Measurements from ENCODE around the gene SNX5.

SNX5 gene

GRCh38 chr20:17968366-17969277 lies at the start of gene SNX5, which contains the start of gene MGME1:
TSS of gene SNX5 (minus strand) at chr20:17968794. CDS start at chr20:17968425, 369 bp downstream.
TSS of gene MGME1 (plus strand) at chr20:17969018. CDS start at chr20:17969860, 842 bp downstream.
- DNase-seq = peak; percentile 95

- DNase-seq = no peak
These were observed 49.5 kb upstream of the SNX5 start for GRCh38 chr20:18018100-18018499.

- no peak for DNase-seq
These were observed 48.2 kb upstream of the SNX5 start for GRCh38 chr20:18016772-18017171.

- DNase-seq = no peak
These were observed 45.8 kb upstream of the SNX5 start for GRCh38 chr20:18014411-18014810.

- DNase-seq = no peak
These were observed 44.3 kb upstream of the SNX5 start for GRCh38 chr20:18012901-18013300.

- no peak for DNase-seq
These were observed 43.5 kb upstream of the SNX5 start for GRCh38 chr20:18011951-18012645.

- no peak for DNase-seq
These were observed 42.9 kb upstream of the SNX5 start for GRCh38 chr20:18011482-18011881.

GRCh38 chr20:18009116-18009515 lies 40.5 kb upstream of the SNX5 start:
- DNase-seq = no peak

- DNase-seq = no peak
These were observed 39.1 kb upstream of the SNX5 start for GRCh38 chr20:18007534-18008292.

GRCh38 chr20:18006684-18007083 lies 38.1 kb upstream of the SNX5 start:
- DNase-seq = no peak

GRCh38 chr20:18005990-18006364 lies 37.4 kb upstream of the SNX5 start:
- no peak for DNase-seq

- no peak for DNase-seq
These were observed 36.8 kb upstream of the SNX5 start for GRCh38 chr20:18005170-18005989.

GRCh38 chr20:18004384-18005031 lies 35.9 kb upstream of the SNX5 start:
- no peak for DNase-seq

GRCh38 chr20:18003897-18004296 lies 35.3 kb upstream of the SNX5 start:
- DNase-seq = no peak

GRCh38 chr20:18001131-18001921 lies 32.7 kb upstream of the SNX5 start:
- no peak for DNase-seq

- DNase-seq = no peak
These were observed 31.0 kb upstream of the SNX5 start for GRCh38 chr20:17999566-17999965.

GRCh38 chr20:17998446-17998845 lies 29.9 kb upstream of the SNX5 start:
- no peak for DNase-seq

- DNase-seq = peak; percentile 49
These were observed 27.6 kb upstream of the SNX5 start for GRCh38 chr20:17995967-17996819.

- no peak for DNase-seq
These were observed 25.0 kb upstream of the SNX5 start for GRCh38 chr20:17993546-17993945.

All from NCI-H1048 (cell line).